IMR-90 (cell line): ENCODE results near the gene PTPRN2. TPM values are rescaled to one million over a fixed set of nuclear protein-coding genes. Genes with fewer than 3 reads are reported as not detected.

Experiments used
- ATAC-seq: fragments of 200-7000 bp; cut with Tn5 transposase; 2 replicates; pipeline ENCODE4 v1.9.1; 2020; ENCODE audit warnings: low read depth, mild to moderate bottlenecking, moderate library complexity
- BruUV-seq: library from RNA; stranded (reverse); fragments of 400-500 nt; replicated peaks from 2 replicates; lab custom pipeline; 2021; lab: Mats Ljungman, UMichigan
- CTCF ChIA-PET: fragments of 300-600 bp; formaldehyde crosslinking; extraction: SDS; loops from one replicate; lab custom pipeline; 2021; ENCODE audit warnings: antibody characterized with exemption; lab: Yijun Ruan, JAX
- POLR2A ChIA-PET: fragments of 300-600 bp; sonication (Branson Sonifier 250); formaldehyde crosslinking; loops from one replicate; lab custom pipeline; 2022; ENCODE audit warnings: antibody characterized with exemption; ENCODE audit not compliant: unreplicated experiment; lab: Charles Lee
- DNase-seq: peaks from one replicate; pipeline ENCODE4 v3.0.0; 2013
- H2AFZ ChIP-seq: replicated peaks from 2 replicates; pipeline ENCODE3; 2013; ENCODE audit warnings: low read length, mild to moderate bottlenecking; ENCODE audit not compliant: poor library complexity
- H2AK5ac ChIP-seq: 2 replicates; pipeline ENCODE4 v1.6.1; 2013; ENCODE audit warnings: low read depth, low read length, inconsistent platforms
- H2AK9ac ChIP-seq: replicated peaks from 2 replicates; pipeline ENCODE3; 2013; ENCODE audit warnings: mild to moderate bottlenecking, low read depth, low read length, moderate library complexity; ENCODE audit not compliant: poor library complexity
- H2BK120ac ChIP-seq: 2 replicates; pipeline ENCODE4 v1.6.1; 2013; ENCODE audit warnings: low read depth, low read length, inconsistent platforms
- H2BK15ac ChIP-seq: 3 replicates; pipeline ENCODE4 v1.6.1; 2013; ENCODE audit warnings: low read depth, low read length, inconsistent platforms
- H2BK20ac ChIP-seq: 2 replicates; pipeline ENCODE4 v1.6.1; 2013; ENCODE audit warnings: low read depth, mild to moderate bottlenecking, inconsistent platforms, low read length, moderate library complexity
- H2BK5ac ChIP-seq: 2 replicates; pipeline ENCODE4 v1.6.1; 2013; ENCODE audit warnings: mild to moderate bottlenecking, low read depth, low read length, inconsistent platforms; ENCODE audit not compliant: poor library complexity, severe bottlenecking
- H3K14ac ChIP-seq: replicated peaks from 2 replicates; pipeline ENCODE4 v1.6.1; 2013; ENCODE audit warnings: low read depth, low read length, inconsistent platforms
- H3K18ac ChIP-seq: 2 replicates; pipeline ENCODE4 v1.6.1; 2013; ENCODE audit warnings: low read depth, low read length, control low read depth
- H3K23ac ChIP-seq: 2 replicates; pipeline ENCODE4 v1.6.1; 2013; ENCODE audit warnings: low read depth, low read length, inconsistent platforms
- H3K27ac ChIP-seq: 2 replicates; pipeline ENCODE4 v1.5.1; 2013; ENCODE audit warnings: mild to moderate bottlenecking, control low read depth, low read length; ENCODE audit not compliant: insufficient read depth
- H3K27me3 ChIP-seq: 2 replicates; pipeline ENCODE4 v1.6.1; 2013; ENCODE audit warnings: low read length; ENCODE audit not compliant: control insufficient read depth, insufficient read depth
- H3K36me3 ChIP-seq: 2 replicates; pipeline ENCODE4 v1.6.1; 2013; ENCODE audit warnings: low read length, mixed read lengths; ENCODE audit not compliant: control insufficient read depth, insufficient read depth
- H3K4ac ChIP-seq: 2 replicates; pipeline ENCODE4 v1.6.1; 2013; ENCODE audit warnings: low read depth, low read length, inconsistent platforms
- H3K4me1 ChIP-seq: 2 replicates; pipeline ENCODE4 v1.6.1; 2013; ENCODE audit warnings: low read length, mixed read lengths; ENCODE audit not compliant: control insufficient read depth, insufficient read depth
- H3K4me2 ChIP-seq: 2 replicates; pipeline ENCODE4 v1.6.1; 2013; ENCODE audit warnings: low read depth, mild to moderate bottlenecking, control low read depth, low read length, moderate library complexity
- H3K4me3 ChIP-seq: 2 replicates; pipeline ENCODE4 v1.5.1; 2013; ENCODE audit warnings: low read depth, mild to moderate bottlenecking, control low read depth, low read length, moderate library complexity; ENCODE audit not compliant: insufficient read depth
- H3K56ac ChIP-seq: 2 replicates; pipeline ENCODE4 v1.6.1; 2013; ENCODE audit warnings: low read length, inconsistent platforms; ENCODE audit not compliant: insufficient read depth; ENCODE audit errors: extremely low read depth
- H3K79me1 ChIP-seq, 2 experiments: 2 replicates each; pipeline ENCODE4 v1.6.1; 2013; ENCODE audit warnings: low read length in 2 of 2, inconsistent platforms in 1 of 2, low read depth in 1 of 2
- H3K9ac ChIP-seq: 2 replicates; pipeline ENCODE4 v1.6.1; 2013; ENCODE audit warnings: low read depth, low read length, control low read depth
- H3K9me1 ChIP-seq: 2 replicates; pipeline ENCODE4 v1.6.1; 2013; ENCODE audit warnings: low read length, inconsistent platforms; ENCODE audit not compliant: insufficient read depth
- H3K9me3 ChIP-seq: 2 replicates; pipeline ENCODE4 v1.6.1; 2013; ENCODE audit warnings: low read length; ENCODE audit not compliant: control insufficient read depth, insufficient read depth
- H4K20me1 ChIP-seq: 2 replicates; pipeline ENCODE4 v1.6.1; 2013; ENCODE audit warnings: low read length, inconsistent platforms; ENCODE audit not compliant: insufficient read depth
- H4K5ac ChIP-seq: 2 replicates; pipeline ENCODE4 v1.6.1; 2013; ENCODE audit warnings: mild to moderate bottlenecking, low read depth, low read length, control low read depth
- H4K8ac ChIP-seq, 2 experiments: 2 replicates each; pipeline ENCODE4 v1.6.1; 2013; ENCODE audit warnings: low read depth in 2 of 2, low read length in 2 of 2, control low read depth in 1 of 2, inconsistent platforms in 1 of 2
- H4K91ac ChIP-seq: 2 replicates; pipeline ENCODE4 v1.6.1; 2013; ENCODE audit warnings: low read depth, low read length, inconsistent platforms; ENCODE audit not compliant: insufficient read depth
- BHLHE40 ChIP-seq: fragments of 150-350 bp; IDR thresholded peaks from 2 replicates; pipeline ENCODE4 v1.6.1; 2016; ENCODE audit warnings: mild to moderate bottlenecking, low read depth, low read length
- CEBPB ChIP-seq: IDR thresholded peaks from 2 replicates; pipeline ENCODE4 v1.6.1; 2012; ENCODE audit warnings: low read depth, low read length, improper control_type of control experiment
- CHD1 ChIP-seq: IDR thresholded peaks from 2 replicates; pipeline ENCODE4 v1.6.1; 2012; ENCODE audit warnings: low read depth, low read length, improper control_type of control experiment
- CTCF ChIP-seq: conservative IDR thresholded peaks from 2 replicates; pipeline ENCODE4 v1.5.1; 2012; ENCODE audit warnings: mild to moderate bottlenecking, low read depth, low read length, improper control_type of control experiment
- ELK1 ChIP-seq: fragments of 150-350 bp; IDR thresholded peaks from 2 replicates; pipeline ENCODE4 v1.6.1; 2016; ENCODE audit warnings: low read depth, mild to moderate bottlenecking, low read length, moderate library complexity, borderline replicate concordance
- FOS ChIP-seq: fragments of 150-350 bp; IDR thresholded peaks from 2 replicates; pipeline ENCODE4 v1.6.1; 2016; ENCODE audit warnings: low read depth, low read length
- MAFK ChIP-seq: IDR thresholded peaks from 2 replicates; pipeline ENCODE4 v1.6.1; 2012; ENCODE audit warnings: low read depth, low read length, improper control_type of control experiment
- MAZ ChIP-seq: IDR thresholded peaks from 2 replicates; pipeline ENCODE4 v1.6.1; 2012; ENCODE audit warnings: low read depth, mild to moderate bottlenecking, low read length, improper control_type of control experiment, moderate library complexity, borderline replicate concordance
- MXI1 ChIP-seq: IDR thresholded peaks from 2 replicates; pipeline ENCODE4 v1.6.1; 2012; ENCODE audit warnings: low read depth, mild to moderate bottlenecking, low read length, moderate library complexity, borderline replicate concordance
- NFE2L2 ChIP-seq: fragments of 150-350 bp; IDR thresholded peaks from 2 replicates; pipeline ENCODE4 v1.6.1; 2016; ENCODE audit warnings: low read depth, mild to moderate bottlenecking, low read length
- POLR2A ChIP-seq: IDR thresholded peaks from 2 replicates; pipeline ENCODE4 v1.6.1; 2012; ENCODE audit warnings: mild to moderate bottlenecking, low read depth, low read length
- RAD21 ChIP-seq: IDR thresholded peaks from 2 replicates; pipeline ENCODE4 v1.6.1; 2012; ENCODE audit warnings: low read length, improper control_type of control experiment
- RCOR1 ChIP-seq: IDR thresholded peaks from 2 replicates; pipeline ENCODE4 v1.6.1; 2012; ENCODE audit warnings: mild to moderate bottlenecking, low read length, improper control_type of control experiment; ENCODE audit not compliant: insufficient replicate concordance
- RFX5 ChIP-seq: IDR thresholded peaks from 2 replicates; pipeline ENCODE4 v1.8.0; 2012; ENCODE audit warnings: low read depth, mild to moderate bottlenecking, low read length, moderate library complexity
- SMC3 ChIP-seq: fragments of 150-350 bp; IDR thresholded peaks from 2 replicates; pipeline ENCODE4 v1.6.1; 2016; ENCODE audit warnings: low read depth, mild to moderate bottlenecking, antibody characterized with exemption, low read length, moderate library complexity
- USF2 ChIP-seq: fragments of 150-350 bp; IDR thresholded peaks from 2 replicates; pipeline ENCODE4 v1.6.1; 2017; ENCODE audit warnings: mild to moderate bottlenecking, antibody characterized with exemption, low read length, low read depth
- WGBS, 2 experiments: methylation state at CpG; one replicate each; pipeline versions ENCODE4 v1.1.5 to v1.1.7; 2013; ENCODE audit warnings: missing lambda C conversion rate in 2 of 2; ENCODE audit not compliant: insufficient read length in 1 of 2; ENCODE audit errors: extremely low coverage in 2 of 2; 5-methylcytosine and 5-hydroxymethylcytosine counted together
- dilution Hi-C: fragments of 300-500 bp; cut with HindIII; formaldehyde crosslinking; loops from one replicate; pipeline ENCODE4 v1.14.3; 2018; ENCODE audit warnings: low sequenced_read_pairs; ENCODE audit not compliant: unreplicated experiment
- in situ Hi-C: fragments of 300-500 bp; cut with MboI; formaldehyde crosslinking; loops from 3 replicates; pipeline ENCODE4 v1.14.3; 2019; ENCODE audit warnings: low sequenced_read_pairs, inconsistent platforms, mixed read lengths
- intact Hi-C: fragments of 100-400 bp; cut with micrococcal nuclease; formaldehyde crosslinking; loops from 2 replicates; pipeline ENCODE4 v1.10.0; 2022
- polyA plus RNA-seq, 3 experiments: library from polyadenylated mRNA; depleted of rRNA; stranded (reverse); fragments of >200 nt; gene quantifications; 2 replicates each; pipeline ENCODE4 v1.2.3, GENCODE V29; 2012; ENCODE audit warnings: low replicate concordance in 1 of 3
- total RNA-seq: library from RNA; depleted of rRNA; stranded (reverse); fragments of >200 nt; gene quantifications from 2 replicates; pipeline ENCODE4 v1.2.3, GENCODE V29; 2012

The PTPRN2 gene
- total and polyA plus RNA-seq, 2 of the 4 experiments (the other 2 are of a cell fraction): 0.03 TPM; not detected in 1

GRCh38 chr7:158361326-158361946 lies 226.2 kb downstream of the PTPRN2 start:
- no peak overlapping the region for H3K18ac ChIP-seq
- no peak overlapping the region for H3K4ac ChIP-seq
- H3K27me3 ChIP-seq: no peaks in the 10 kb centered on the region
- peaks cover 59% of the 10 kb centered on the region for H3K9me3 ChIP-seq
- no peak overlapping the region for H3K14ac ChIP-seq
- no peaks in the 10 kb centered on the region for H4K20me1 ChIP-seq
- no peak overlapping the region for H2AK5ac ChIP-seq
- no peak overlapping the region for H2BK15ac ChIP-seq
- no peak overlapping the region for H3K56ac ChIP-seq
- H2AK9ac ChIP-seq: no peak overlapping the region
- H3K4me2 ChIP-seq: no peak overlapping the region
- no peak overlapping the region for H2BK120ac ChIP-seq
- in situ Hi-C loops: loop anchor here (5.0 kb wide), 1 partner anchor 54 kb away; no protein-coding TSS in a partner anchor
- no peak overlapping the region for H2AFZ ChIP-seq
- no peak overlapping the region for H3K27ac ChIP-seq
- no peak overlapping the region for H3K4me3 ChIP-seq
- no peak overlapping the region for H3K23ac ChIP-seq
- BruUV-seq: no TSS peak
- no peak for DNase-seq
- H3K79me1 ChIP-seq: no peaks in the 10 kb centered on the region
- no peak for TF ChIP-seq BHLHE40
- TF ChIP-seq MAZ: no peak
- TF ChIP-seq RAD21: no peak
- no peak for TF ChIP-seq RFX5
- no peak for TF ChIP-seq FOS
- no peak for TF ChIP-seq NFE2L2
- TF ChIP-seq USF2: no peak
- no peak for TF ChIP-seq MXI1
- no peak for TF ChIP-seq CHD1
- no peak for TF ChIP-seq ELK1
- TF ChIP-seq SMC3: no peak
- no peak for TF ChIP-seq CTCF
- TF ChIP-seq POLR2A: no peak
- TF ChIP-seq CEBPB: no peak
- TF ChIP-seq RCOR1: no peak
- no peak for TF ChIP-seq MAFK
- ChIA-PET CTCF (no interaction called here), POLR2A (no interaction called here)
- dilution Hi-C loops: no loop called here
- ATAC-seq: no peak
- intact Hi-C loops: no loop called here
- H4K8ac ChIP-seq: no peak overlapping the region
- 33% methylated on average over 2 of the region's 8 CpGs; no CpG with 5 or more reads in 1 of the 2 experiments for WGBS, 2 experiments
- H3K36me3 ChIP-seq: no peaks in the 10 kb centered on the region
- H2BK20ac ChIP-seq: no peak overlapping the region
- H3K9me1 ChIP-seq: no peaks in the 10 kb centered on the region
- H4K91ac ChIP-seq: no peak overlapping the region
- H3K9ac ChIP-seq: no peak overlapping the region
- H4K5ac ChIP-seq: no peak overlapping the region
- H3K4me1 ChIP-seq: no peaks in the 10 kb centered on the region
- no peak overlapping the region for H2BK5ac ChIP-seq
